GM18511 (cell line): ENCODE results near the gene RING1.
"Not testable (repeated sequence)": the region's sequence is repeated elsewhere in the genome, so short reads cannot be mapped to it uniquely, and the experiment has no call there.

Experiments used
- ATAC-seq: cut with Tn5 transposase; IDR thresholded peaks from one replicate; pipeline ENCODE4 v1.9.1; 2021; ENCODE audit warnings: mild to moderate bottlenecking, moderate library complexity; ENCODE audit not compliant: unreplicated experiment

RING1 gene

GRCh38 chr6:33205191-33206026 is 2.9 kb upstream of the RING1 start:
- ATAC-seq: no peak

- ATAC-seq: no peak
These were observed 2.1 kb upstream of the RING1 start for GRCh38 chr6:33206027-33206863.

GRCh38 chr6:33206864-33207551 is 1.3 kb upstream of the RING1 start:
- ATAC-seq: no peak

DNA sequence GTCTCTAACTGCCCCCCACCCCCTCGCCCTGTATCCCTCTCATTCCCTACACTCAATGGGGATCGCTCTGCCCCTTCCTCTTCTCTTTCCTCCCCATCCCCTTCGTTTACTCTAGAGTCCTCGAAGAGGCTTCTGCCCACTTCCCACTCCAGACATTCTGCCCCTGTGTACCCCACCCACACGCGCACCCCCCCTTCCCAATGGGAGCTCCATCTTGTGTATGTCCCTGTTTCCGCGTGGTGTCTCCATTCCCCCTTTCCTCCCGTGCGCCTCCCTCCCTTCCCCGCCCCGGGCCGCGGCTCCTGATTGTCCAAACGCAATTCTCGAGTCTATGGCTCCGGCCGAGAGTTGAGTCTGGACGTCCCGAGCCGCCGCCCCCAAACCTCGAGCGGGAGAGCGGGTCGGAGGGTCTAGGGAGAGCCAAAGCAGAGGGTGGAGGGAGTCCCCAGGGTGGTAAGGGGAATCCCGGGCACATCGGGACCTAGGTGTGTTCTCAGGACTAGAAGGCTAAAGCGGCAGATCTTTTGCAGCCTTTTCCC is 679 bp upstream of the RING1 start:
- ATAC-seq: no peak

DNA sequence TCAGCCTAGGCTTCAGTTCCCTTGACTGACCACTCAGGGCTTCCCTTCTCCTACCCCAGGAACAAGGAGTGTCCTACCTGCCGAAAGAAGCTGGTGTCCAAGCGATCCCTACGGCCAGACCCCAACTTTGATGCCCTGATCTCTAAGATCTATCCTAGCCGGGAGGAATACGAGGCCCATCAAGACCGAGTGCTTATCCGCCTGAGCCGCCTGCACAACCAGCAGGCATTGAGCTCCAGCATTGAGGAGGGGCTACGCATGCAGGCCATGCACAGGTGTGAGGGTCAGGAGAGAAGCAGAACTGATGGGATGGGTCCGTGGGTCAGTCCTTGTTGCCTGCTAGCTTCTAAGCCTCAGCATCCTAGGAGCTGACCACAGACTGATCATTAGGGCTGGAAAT is 1.6 kb downstream of the RING1 start:
- no peak for ATAC-seq

GRCh38 chr6:33211136-33211535 is 2.8 kb downstream of the RING1 start:
- ATAC-seq: no peak

DNA sequence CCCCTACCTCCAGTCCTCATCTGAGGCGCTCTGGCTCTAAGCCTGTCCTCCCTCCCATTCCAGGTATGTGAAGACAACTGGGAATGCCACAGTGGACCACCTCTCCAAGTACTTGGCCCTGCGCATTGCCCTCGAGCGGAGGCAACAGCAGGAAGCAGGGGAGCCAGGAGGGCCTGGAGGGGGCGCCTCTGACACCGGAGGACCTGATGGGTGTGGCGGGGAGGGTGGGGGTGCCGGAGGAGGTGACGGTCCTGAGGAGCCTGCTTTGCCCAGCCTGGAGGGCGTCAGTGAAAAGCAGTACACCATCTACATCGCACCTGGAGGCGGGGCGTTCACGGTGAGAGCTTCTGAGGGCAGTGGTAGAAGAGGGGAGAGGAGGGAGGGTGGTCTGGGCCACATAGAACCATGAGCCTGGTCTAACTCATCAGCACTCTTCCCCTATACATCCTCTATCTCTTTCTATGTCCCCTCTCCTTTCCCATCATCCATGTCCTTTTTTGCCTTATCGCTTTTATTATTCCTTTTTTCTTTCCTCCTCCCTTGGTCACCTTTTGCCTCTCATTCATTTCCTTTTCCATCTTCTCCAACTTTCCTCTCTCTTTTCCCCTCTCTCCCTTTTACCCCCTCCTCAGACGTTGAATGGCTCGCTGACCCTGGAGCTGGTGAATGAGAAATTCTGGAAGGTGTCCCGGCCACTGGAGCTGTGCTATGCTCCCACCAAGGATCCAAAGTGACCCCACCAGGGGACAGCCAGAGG is 3.5 kb downstream of the RING1 start:
- ATAC-seq: no peak

DNA sequence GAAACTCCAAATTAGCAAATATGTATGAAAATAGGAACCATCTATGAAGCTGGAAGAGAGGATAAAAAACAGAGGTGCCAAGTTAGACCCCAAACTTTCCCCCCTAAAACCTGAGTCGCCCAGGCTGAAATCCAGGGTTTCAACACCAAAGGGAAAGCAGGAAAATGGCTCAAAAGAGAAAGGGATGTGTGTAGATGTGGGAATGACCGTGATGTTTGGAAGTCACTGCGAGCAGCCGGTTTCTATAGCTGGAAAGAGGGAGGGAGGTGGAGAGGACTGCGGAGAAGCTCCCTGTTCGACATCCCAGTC is 4.5 kb downstream of the RING1 start:
- ATAC-seq: no peak

- ATAC-seq: no peak
These were observed 5.1 kb downstream of the RING1 start for GRCh38 chr6:33213166-33213988.

GRCh38 chr6:33213989-33214335 is 5.7 kb downstream of the RING1 start:
- ATAC-seq: no peak

GRCh38 chr6:33215271-33216116 is 7.2 kb downstream of the RING1 start:
- ATAC-seq: no peak

DNA sequence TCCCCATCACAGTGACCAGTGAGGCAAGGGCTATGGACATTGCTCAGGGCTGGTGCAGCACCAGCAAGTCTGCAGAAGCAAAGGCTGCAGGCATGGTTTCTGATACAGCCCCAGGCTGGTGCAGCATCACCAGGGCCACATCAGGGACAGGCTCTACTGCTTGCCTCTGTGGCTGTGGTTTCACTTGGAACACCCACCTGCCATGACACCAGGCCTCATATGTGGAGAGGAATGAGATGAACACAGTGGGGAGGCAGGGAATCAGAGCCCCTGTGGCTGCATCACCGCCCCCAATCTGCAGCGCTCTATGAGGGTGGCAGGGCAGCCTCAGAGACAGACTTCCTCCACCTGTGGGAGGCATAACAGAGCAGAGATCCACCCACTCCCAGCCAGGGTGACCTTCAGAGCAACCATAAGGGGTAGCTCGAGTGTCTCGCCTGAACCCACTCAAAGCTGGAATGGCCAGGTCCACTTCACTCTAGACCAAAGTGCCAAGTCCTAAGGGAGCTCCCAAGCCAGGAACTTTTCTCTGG is 7.9 kb downstream of the RING1 start:
- ATAC-seq: no peak

DNA sequence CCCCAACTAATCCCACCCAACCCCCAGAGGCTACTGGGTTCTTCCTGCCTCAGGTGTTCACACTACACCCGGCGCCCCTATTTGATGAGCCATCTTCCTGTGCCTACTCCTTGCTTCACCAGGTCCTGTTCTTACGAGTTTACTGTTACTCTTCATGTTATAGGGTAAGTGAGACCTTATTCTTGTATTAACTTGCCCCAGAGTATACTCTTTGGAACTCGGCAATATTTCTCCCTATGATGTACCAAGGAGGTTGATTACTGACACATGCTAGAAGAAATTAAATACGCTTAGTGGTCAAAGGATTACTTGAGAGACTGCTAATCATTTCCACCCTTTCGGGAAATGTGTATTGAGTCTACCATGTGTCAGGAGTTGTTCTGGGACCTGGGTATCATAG is 8.9 kb downstream of the RING1 start:
- ATAC-seq: no peak

GRCh38 chr6:33217681-33218080 is 9.4 kb downstream of the RING1 start:
- no peak for ATAC-seq

DNA sequence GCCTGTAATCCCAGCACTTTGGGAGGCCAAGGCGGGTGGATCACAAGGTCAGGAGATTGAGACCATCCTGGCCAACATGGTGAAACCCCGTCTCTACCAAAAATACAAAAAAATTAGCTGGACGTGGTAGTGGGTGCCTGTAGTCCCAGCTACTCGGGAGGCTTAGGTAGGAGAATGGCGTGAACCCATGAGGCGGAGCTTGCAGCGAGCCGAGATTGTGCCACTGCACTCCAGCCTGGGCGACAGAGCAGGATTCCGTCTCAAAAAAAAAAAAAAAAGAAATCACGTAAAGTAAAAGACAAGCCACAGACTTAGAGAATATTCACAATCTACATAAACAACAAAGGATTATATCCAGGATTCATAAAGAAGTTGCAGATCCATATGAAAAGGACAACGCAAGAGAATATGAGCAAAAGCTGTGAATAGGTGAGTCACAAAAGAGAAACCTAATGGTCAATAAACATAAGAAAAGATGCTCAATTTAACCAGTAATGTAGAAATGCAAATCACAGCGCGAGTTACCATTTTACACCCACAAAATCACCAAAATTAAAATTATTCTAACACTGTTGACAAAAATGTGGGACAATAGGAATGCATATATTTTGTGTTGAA is 18.3 kb downstream of the RING1 start:
- ATAC-seq: not testable (repeated sequence)

GRCh38 chr6:33235221-33235634 is 26.9 kb downstream of the RING1 start:
- ATAC-seq: no peak

GRCh38 chr6:33236328-33236727 is 28.0 kb downstream of the RING1 start:
- ATAC-seq: no peak

GRCh38 chr6:33236852-33237251 is 28.6 kb downstream of the RING1 start:
- no peak for ATAC-seq
